Measurements from ENCODE around the gene USP48.

Gene USP48

DNA sequence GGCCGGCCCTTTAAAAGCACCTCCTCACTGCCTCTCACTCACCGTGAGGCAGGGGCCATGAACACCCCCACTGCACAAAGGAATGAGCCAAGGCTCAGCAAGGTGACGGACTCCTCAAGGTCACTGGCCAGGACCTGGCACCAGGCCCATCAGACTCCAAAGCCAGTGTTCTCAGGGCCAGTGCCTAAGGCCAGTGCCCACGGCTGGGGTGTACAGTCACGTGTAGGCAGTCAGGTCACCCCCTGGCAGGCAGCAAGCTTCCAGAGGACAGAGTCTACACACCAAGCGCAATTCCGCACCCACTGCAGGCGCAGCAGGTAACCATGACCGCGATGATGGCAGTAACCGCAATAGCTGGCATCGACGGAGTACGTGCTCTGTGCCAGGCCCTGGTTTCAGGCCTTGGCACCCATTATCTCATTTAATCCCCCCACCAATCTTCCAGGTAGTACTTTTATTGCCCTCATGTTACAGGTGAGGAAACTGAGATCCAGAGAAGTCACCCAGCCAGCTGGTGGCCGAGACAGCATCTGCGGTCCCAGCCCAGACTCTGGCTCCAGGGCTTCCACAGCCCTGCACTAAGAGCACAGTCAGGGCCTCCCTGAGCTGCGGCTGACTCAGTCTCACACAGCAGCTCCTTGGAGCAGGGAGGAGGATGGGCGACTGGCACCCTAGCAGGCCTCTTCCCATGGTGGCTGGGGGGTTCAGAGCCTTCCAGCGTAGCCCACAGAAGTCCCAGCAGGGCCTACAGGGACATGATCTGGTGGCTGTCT is 140.8 kb downstream of the USP48 start:
- H3K4me1 ChIP-seq (ENCODE audit: control insufficient read depth in 5 of 5, insufficient read depth in 5 of 5, low read length in 5 of 5): peaks cover 0 to 3% (median 0%) of the 10 kb centered on the region in 5 donors
- H3K36me3 ChIP-seq (ENCODE audit: control insufficient read depth in 5 of 5, insufficient read depth in 5 of 5, low read length in 5 of 5): no peaks in the 10 kb centered on the region
- no peak overlapping the region for H3K9ac ChIP-seq (ENCODE audit: low read length in 5 of 5)
- H3K27me3 ChIP-seq (ENCODE audit: control insufficient read depth in 5 of 5, insufficient read depth in 4 of 5, low read length in 5 of 5): peaks cover 8 to 37% (median 32%) of the 10 kb centered on the region in 5 donors
- H3K9me3 ChIP-seq (ENCODE audit: control insufficient read depth in 5 of 5, low read length in 5 of 5): no peaks in the 10 kb centered on the region
- no peak overlapping the region for H3K27ac ChIP-seq (ENCODE audit: low read depth, low read length)
- H3K4me3 ChIP-seq (ENCODE audit: low read depth in 1 of 5, low read length in 5 of 5): no peak overlapping the region

DNA sequence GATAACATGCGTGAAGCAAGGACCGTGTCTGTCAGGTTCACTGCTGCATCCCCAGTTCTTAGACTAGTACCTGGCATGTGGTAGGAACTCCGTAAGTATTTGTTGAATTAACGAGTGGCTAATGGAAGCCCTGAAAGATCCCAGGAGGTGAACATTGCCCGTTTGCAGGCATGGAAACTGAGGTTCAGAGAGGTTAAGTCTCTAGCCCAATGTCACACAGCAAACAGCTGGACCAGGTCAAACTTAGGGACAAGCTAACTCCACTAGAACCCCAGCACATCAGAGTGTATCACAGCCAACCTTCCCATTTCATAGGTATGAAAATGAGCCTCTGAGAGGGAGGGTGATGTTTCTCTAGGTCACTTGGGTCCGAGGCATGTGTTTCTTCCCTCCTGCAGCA is 141.4 kb downstream of the USP48 start:
- H3K36me3 ChIP-seq (ENCODE audit: control insufficient read depth in 5 of 5, insufficient read depth in 5 of 5, low read length in 5 of 5): no peaks in the 10 kb centered on the region

DNA sequence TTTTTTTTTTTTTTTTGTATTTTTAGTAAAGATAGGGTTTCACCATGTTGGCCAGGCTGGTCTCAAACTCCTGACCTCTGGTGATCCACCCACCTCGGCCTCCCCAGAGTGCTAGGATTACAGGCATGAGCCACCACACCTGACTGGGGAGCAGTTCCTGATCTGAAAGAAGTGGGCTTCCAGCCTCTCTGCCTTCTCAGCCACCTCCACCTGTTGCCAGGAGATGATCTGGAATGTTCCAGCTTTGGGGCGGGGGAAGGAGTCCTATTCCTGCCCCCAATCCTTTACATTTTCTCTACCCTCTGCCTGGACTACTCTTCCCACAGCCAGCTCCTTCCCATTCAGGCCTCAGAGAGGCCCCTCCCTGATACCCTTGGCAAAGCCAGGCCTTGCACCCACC is 141.9 kb downstream of the USP48 start:
- peaks cover 0 to 3% (median 0%) of the 10 kb centered on the region in 5 donors for H3K4me1 ChIP-seq (ENCODE audit: control insufficient read depth in 5 of 5, insufficient read depth in 5 of 5, low read length in 5 of 5)
- H3K27ac ChIP-seq (ENCODE audit: low read depth, low read length): no peak overlapping the region

More for the DNA sequence above, 141.4 kb downstream of the USP48 start:
- Histone ChIP-seq H3K27ac (ENCODE audit: low read depth, low read length) (no peak overlapping the region), H3K4me3 (ENCODE audit: low read depth in 1 of 5, low read length in 5 of 5) (no peak overlapping the region), H3K27me3 (ENCODE audit: control insufficient read depth in 5 of 5, insufficient read depth in 4 of 5, low read length in 5 of 5) (peaks cover 8 to 33% (median 27%) of the 10 kb centered on the region in 5 donors), H3K9ac (ENCODE audit: low read length in 5 of 5) (no peak overlapping the region), H3K9me3 (ENCODE audit: control insufficient read depth in 5 of 5, low read length in 5 of 5) (no peaks in the 10 kb centered on the region), H3K4me1 (ENCODE audit: control insufficient read depth in 5 of 5, insufficient read depth in 5 of 5, low read length in 5 of 5) (peaks cover 0 to 3% (median 0%) of the 10 kb centered on the region in 5 donors)

DNA sequence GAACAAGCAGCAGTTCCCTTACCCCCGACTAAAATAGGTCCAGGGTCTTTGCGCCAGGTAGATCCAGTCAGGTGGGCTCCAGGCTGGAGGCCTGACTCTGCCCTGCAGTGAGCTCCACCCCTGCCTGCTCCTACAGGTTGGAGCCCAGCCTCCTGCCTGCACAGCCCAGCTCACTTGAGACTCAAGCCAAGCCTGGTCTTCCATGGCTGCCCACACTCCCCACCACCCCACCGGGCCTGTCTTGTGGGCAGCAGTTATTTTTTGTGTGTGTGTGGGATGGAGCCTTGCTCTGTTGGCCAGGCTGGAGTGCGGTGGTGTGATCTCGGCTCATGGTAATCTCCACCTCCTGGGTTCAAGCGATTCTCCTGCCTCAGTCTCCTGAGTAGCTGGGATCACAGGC is 142.3 kb downstream of the USP48 start:
- Histone ChIP-seq H3K36me3 (ENCODE audit: control insufficient read depth in 5 of 5, insufficient read depth in 5 of 5, low read length in 5 of 5) (no peaks in the 10 kb centered on the region), H3K27ac (ENCODE audit: low read depth, low read length) (no peak overlapping the region), H3K9me3 (ENCODE audit: control insufficient read depth in 5 of 5, low read length in 5 of 5) (no peaks in the 10 kb centered on the region), H3K9ac (ENCODE audit: low read length in 5 of 5) (no peak overlapping the region), H3K4me1 (ENCODE audit: control insufficient read depth in 5 of 5, insufficient read depth in 5 of 5, low read length in 5 of 5) (peaks cover 0 to 3% (median 0%) of the 10 kb centered on the region in 5 donors), H3K4me3 (ENCODE audit: low read depth in 1 of 5, low read length in 5 of 5) (no peak overlapping the region), H3K27me3 (ENCODE audit: control insufficient read depth in 5 of 5, insufficient read depth in 4 of 5, low read length in 5 of 5) (peaks cover 14 to 31% (median 28%) of the 10 kb centered on the region in 5 donors)

More for the DNA sequence above, 141.9 kb downstream of the USP48 start:
- no peak overlapping the region for H3K4me3 ChIP-seq (ENCODE audit: low read depth in 1 of 5, low read length in 5 of 5)
- peaks cover 9 to 32% (median 27%) of the 10 kb centered on the region in 5 donors for H3K27me3 ChIP-seq (ENCODE audit: control insufficient read depth in 5 of 5, insufficient read depth in 4 of 5, low read length in 5 of 5)
- H3K9ac ChIP-seq (ENCODE audit: low read length in 5 of 5): no peak overlapping the region
- no peaks in the 10 kb centered on the region for H3K36me3 ChIP-seq (ENCODE audit: control insufficient read depth in 5 of 5, insufficient read depth in 5 of 5, low read length in 5 of 5)
- no peaks in the 10 kb centered on the region for H3K9me3 ChIP-seq (ENCODE audit: control insufficient read depth in 5 of 5, low read length in 5 of 5)

DNA sequence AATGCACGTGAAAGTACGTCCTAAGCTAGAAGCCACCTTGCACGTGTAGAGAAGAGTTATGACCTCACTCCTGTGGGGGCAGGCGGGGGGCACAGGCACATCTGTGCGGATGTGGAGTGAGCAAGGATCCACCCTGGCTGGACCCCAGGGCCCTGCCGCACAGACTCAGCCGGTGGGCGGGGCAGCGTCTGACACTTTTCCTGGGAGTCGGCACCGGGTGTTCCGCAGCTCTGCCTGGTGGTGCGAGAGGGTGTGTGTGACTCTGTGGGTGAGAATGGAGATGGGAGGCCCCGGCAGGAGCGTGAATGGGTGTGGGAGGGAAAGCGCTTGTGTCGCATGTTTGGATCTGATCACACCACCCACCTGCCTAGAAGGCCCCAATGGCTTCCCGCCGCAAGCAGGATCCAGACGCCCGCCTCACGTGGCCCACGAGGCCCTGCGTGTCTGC is 143.3 kb downstream of the USP48 start:
- Histone ChIP-seq H3K27ac (ENCODE audit: low read depth, low read length) (no peak overlapping the region), H3K27me3 (ENCODE audit: control insufficient read depth in 5 of 5, insufficient read depth in 4 of 5, low read length in 5 of 5) (peaks cover 16 to 39% (median 31%) of the 10 kb centered on the region in 5 donors), H3K9me3 (ENCODE audit: control insufficient read depth in 5 of 5, low read length in 5 of 5) (no peaks in the 10 kb centered on the region), H3K4me1 (ENCODE audit: control insufficient read depth in 5 of 5, insufficient read depth in 5 of 5, low read length in 5 of 5) (peaks cover 0 to 3% (median 0%) of the 10 kb centered on the region in 5 donors), H3K9ac (ENCODE audit: low read length in 5 of 5) (no peak overlapping the region), H3K36me3 (ENCODE audit: control insufficient read depth in 5 of 5, insufficient read depth in 5 of 5, low read length in 5 of 5) (no peaks in the 10 kb centered on the region), H3K4me3 (ENCODE audit: low read depth in 1 of 5, low read length in 5 of 5) (no peak overlapping the region)

DNA sequence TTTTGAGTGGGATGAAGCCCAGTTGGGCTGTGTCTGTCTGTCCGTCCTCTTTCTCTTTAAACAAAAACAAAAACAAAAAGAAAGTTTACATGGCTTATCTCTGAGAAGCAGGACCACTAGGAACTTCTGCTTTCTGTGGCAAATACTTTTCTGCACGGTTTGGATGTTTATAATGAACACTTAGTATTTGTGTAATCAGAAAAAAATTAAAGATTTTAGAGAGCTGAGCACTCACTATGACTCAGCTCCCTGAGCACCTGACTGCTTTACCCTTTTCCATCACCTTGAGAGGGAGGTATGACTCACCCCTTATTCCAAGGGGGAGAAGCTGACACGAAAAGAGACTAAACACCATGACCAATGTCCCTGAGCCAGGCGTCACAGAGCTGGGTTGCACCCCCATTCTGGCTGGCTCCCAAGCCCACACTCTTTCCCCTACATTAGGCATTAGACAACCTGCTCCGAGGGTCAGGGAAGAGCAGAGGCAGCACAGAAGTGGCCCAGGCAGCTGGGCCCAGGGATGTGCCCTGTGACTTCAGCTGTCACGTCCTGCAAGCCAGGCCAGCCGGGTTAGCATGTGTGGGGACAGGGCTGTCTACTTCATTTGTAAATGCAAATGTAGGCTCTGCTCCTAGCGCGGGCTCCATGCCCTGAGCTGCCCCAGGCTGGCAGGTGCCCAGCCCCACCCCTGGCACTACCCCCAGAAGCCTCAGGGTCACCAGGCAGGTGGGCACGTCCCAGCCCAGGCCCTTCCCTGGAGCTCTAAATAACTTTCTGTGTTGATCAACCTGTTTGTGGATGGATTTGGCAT is 144.2 kb downstream of the USP48 start:
- Histone ChIP-seq H3K27ac (ENCODE audit: low read depth, low read length) (no peak overlapping the region), H3K9ac (ENCODE audit: low read length in 5 of 5) (no peak overlapping the region)

DNA sequence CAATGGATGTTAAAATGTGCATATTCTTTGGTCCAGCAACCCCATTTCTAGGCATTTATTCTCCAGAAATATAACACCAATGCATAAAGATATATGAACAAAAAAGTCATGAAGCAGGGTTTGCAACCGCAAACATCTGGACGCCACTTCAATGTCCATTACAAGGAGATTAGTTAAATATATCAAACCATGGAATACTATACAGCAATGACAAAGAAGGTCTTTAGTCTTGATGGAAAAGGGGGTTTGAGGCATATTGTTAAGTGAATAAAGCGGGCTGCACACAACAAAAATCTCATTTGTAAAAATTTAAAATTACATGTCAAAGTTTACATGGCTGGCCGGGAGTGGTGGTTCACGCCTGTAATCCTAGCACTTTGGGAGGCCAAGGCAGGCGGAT is 145.4 kb downstream of the USP48 start:
- Histone ChIP-seq H3K9ac (ENCODE audit: low read length in 5 of 5) (no peak overlapping the region), H3K27me3 (ENCODE audit: control insufficient read depth in 5 of 5, insufficient read depth in 4 of 5, low read length in 5 of 5) (peaks cover 16 to 46% (median 34%) of the 10 kb centered on the region in 5 donors), H3K36me3 (ENCODE audit: control insufficient read depth in 5 of 5, insufficient read depth in 5 of 5, low read length in 5 of 5) (no peaks in the 10 kb centered on the region), H3K9me3 (ENCODE audit: control insufficient read depth in 5 of 5, low read length in 5 of 5) (no peaks in the 10 kb centered on the region), H3K27ac (ENCODE audit: low read depth, low read length) (no peak overlapping the region), H3K4me1 (ENCODE audit: control insufficient read depth in 5 of 5, insufficient read depth in 5 of 5, low read length in 5 of 5) (peaks cover 0 to 3% (median 0%) of the 10 kb centered on the region in 5 donors), H3K4me3 (ENCODE audit: low read depth in 1 of 5, low read length in 5 of 5) (no peak overlapping the region)

More for the DNA sequence above, 144.2 kb downstream of the USP48 start:
- Histone ChIP-seq H3K4me3 (ENCODE audit: low read depth in 1 of 5, low read length in 5 of 5) (no peak overlapping the region), H3K27me3 (ENCODE audit: control insufficient read depth in 5 of 5, insufficient read depth in 4 of 5, low read length in 5 of 5) (peaks cover 16 to 45% (median 34%) of the 10 kb centered on the region in 5 donors), H3K36me3 (ENCODE audit: control insufficient read depth in 5 of 5, insufficient read depth in 5 of 5, low read length in 5 of 5) (no peaks in the 10 kb centered on the region), H3K4me1 (ENCODE audit: control insufficient read depth in 5 of 5, insufficient read depth in 5 of 5, low read length in 5 of 5) (peaks cover 0 to 3% (median 0%) of the 10 kb centered on the region in 5 donors), H3K9me3 (ENCODE audit: control insufficient read depth in 5 of 5, low read length in 5 of 5) (no peaks in the 10 kb centered on the region)

DNA sequence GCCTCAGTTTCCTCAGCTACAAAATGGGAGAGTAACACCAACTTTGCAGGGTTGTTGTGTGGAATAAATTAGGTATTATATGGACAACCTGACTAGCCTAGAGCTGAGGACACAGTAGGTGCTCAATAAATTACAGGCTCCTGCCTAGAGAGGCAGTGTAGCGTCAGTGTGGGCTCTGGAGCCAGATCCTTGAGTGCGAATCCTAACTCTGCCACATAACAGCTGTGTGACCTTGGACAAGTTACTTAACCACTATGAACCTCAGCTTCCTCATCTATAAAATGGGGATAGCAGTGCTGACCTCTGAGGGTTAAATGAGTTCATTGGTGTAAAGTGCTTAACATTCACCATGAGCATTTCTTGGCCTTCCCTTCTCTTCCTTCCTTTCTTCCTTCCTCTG is 146.9 kb downstream of the USP48 start:
- Histone ChIP-seq H3K4me1 (ENCODE audit: control insufficient read depth in 5 of 5, insufficient read depth in 5 of 5, low read length in 5 of 5) (peaks cover 0 to 3% (median 0%) of the 10 kb centered on the region in 5 donors), H3K4me3 (ENCODE audit: low read depth in 1 of 5, low read length in 5 of 5) (no peak overlapping the region), H3K9ac (ENCODE audit: low read length in 5 of 5) (no peak overlapping the region), H3K27ac (ENCODE audit: low read depth, low read length) (no peak overlapping the region), H3K9me3 (ENCODE audit: control insufficient read depth in 5 of 5, low read length in 5 of 5) (no peaks in the 10 kb centered on the region), H3K27me3 (ENCODE audit: control insufficient read depth in 5 of 5, insufficient read depth in 4 of 5, low read length in 5 of 5) (peaks cover 17 to 42% (median 31%) of the 10 kb centered on the region in 5 donors), H3K36me3 (ENCODE audit: control insufficient read depth in 5 of 5, insufficient read depth in 5 of 5, low read length in 5 of 5) (no peaks in the 10 kb centered on the region)

DNA sequence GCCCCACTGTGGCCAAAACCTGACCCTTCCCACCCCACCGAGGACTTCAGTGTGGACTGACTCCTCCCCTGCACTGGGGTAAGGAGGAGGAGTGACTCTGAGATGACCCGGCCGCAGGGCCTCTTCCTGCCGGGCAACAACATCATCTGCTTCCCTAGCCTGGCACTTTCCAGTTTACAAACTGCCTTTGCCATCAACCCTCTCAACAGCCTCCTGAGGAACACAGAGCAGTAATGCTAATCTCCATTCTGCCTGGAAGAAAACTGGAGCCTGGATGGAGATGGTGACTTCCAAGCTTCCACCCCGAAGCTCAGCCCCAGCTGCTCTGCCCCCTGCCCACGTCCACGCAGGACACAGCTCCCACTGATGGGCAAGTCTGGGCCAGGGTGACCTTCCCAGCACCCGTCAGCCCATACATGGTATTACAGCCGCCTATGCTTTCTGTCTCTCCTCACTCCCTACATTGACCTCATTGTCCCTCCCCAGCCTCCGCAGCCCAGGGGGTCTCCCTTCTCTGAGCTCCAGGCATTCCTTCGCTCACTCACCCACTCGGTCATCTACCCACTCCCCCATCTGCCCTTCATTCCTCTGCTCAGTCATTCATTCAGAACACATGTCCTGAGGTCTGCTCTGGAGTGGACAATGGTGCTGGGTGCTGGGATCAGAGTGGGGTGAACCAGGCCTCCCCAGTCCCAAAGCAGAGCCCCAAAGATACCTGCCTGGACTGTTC is 148.0 kb downstream of the USP48 start:
- no peak overlapping the region for H3K9ac ChIP-seq (ENCODE audit: low read length in 5 of 5)
- no peak overlapping the region for H3K27ac ChIP-seq (ENCODE audit: low read depth, low read length)
- H3K4me1 ChIP-seq (ENCODE audit: control insufficient read depth in 5 of 5, insufficient read depth in 5 of 5, low read length in 5 of 5): peaks cover 0 to 3% (median 0%) of the 10 kb centered on the region in 5 donors
- H3K27me3 ChIP-seq (ENCODE audit: control insufficient read depth in 5 of 5, insufficient read depth in 4 of 5, low read length in 5 of 5): peaks cover 15 to 40% (median 32%) of the 10 kb centered on the region in 5 donors
- H3K4me3 ChIP-seq (ENCODE audit: low read depth in 1 of 5, low read length in 5 of 5): no peak overlapping the region
- no peaks in the 10 kb centered on the region for H3K36me3 ChIP-seq (ENCODE audit: control insufficient read depth in 5 of 5, insufficient read depth in 5 of 5, low read length in 5 of 5)
- H3K9me3 ChIP-seq (ENCODE audit: control insufficient read depth in 5 of 5, low read length in 5 of 5): no peaks in the 10 kb centered on the region
